Fibroblast of pulmonary artery (primary cell): ENCODE results near the gene BMP7.

Source experiments
- DNase-seq: peaks from one replicate; pipeline ENCODE4 v3.0.0-alpha.2; 2010; ENCODE audit warnings: low read depth
- H3K4me3 ChIP-seq: replicated peaks from 2 replicates; pipeline ENCODE4 v1.5.1; 2011; ENCODE audit warnings: low read depth, mild to moderate bottlenecking, control low read depth, low read length, moderate library complexity
- CTCF ChIP-seq: IDR thresholded peaks from 2 replicates; pipeline ENCODE4 v1.5.1; 2011; ENCODE audit warnings: mild to moderate bottlenecking, control low read depth, low read length, inconsistent platforms; ENCODE audit errors: missing control alignments

BMP7 gene

GRCh38 chr20:57179265-57179664 is 87.2 kb downstream of the BMP7 start:
- DNase-seq = no peak
- no peak for TF ChIP-seq CTCF
- no peak overlapping the region for H3K4me3 ChIP-seq

GRCh38 chr20:57178582-57179111 is 87.8 kb downstream of the BMP7 start:
- no peak overlapping the region for H3K4me3 ChIP-seq
- TF ChIP-seq CTCF = no peak
- DNase-seq = no peak

- no peak for TF ChIP-seq CTCF
- H3K4me3 ChIP-seq = no peak overlapping the region
- no peak for DNase-seq
Measured at GRCh38 chr20:57177636-57178280, 88.7 kb downstream of the BMP7 start.

- TF ChIP-seq CTCF = no peak
- no peak for DNase-seq
- H3K4me3 ChIP-seq = no peak overlapping the region
Measured at GRCh38 chr20:57176842-57177241, 89.6 kb downstream of the BMP7 start.

GRCh38 chr20:57175397-57176010 is 90.9 kb downstream of the BMP7 start:
- no peak overlapping the region for H3K4me3 ChIP-seq
- no peak for TF ChIP-seq CTCF
- no peak for DNase-seq

- DNase-seq = no peak
- H3K4me3 ChIP-seq = no peak overlapping the region
- no peak for TF ChIP-seq CTCF
Measured at GRCh38 chr20:57174737-57175136, 91.7 kb downstream of the BMP7 start.
